ENCODE data around the gene GCA.

The GCA gene

DNA sequence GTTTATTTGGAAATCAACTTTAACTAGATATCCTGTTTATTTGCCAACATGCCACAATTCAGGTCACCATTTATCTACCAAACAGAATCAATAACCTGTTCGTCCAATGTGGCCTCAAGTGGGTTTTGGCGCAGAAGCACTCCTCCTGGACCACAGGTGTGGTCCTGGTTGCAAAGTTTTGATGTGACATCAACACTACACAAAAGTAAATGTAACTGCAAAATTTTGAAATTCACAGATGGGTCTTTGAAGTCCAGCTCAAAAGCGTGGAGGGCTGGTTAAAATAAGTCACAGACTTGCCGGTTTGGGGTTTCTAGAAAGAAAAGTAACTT lies 474 bp upstream of the GCA start:
- Histone ChIP-seq H3K9me3 (no peaks in the 10 kb centered on the region), H3K4me3 (peak overlapping the region; percentile 83 to 90), H3K27ac (peak overlapping the region; percentile 81 to 83), H3K27me3 (no peaks in the 10 kb centered on the region), H3K4me1 (peaks cover 0 to 23% (median 8%) of the 10 kb centered on the region in 4 donors), H3K36me3 (no peaks in the 10 kb centered on the region)
- DNase-seq = no peak
- intact Hi-C loops (cut with DNase I; ENCODE audit: low total_unique reads) = no loop called here
- TF ChIP-seq, protein P1, sequence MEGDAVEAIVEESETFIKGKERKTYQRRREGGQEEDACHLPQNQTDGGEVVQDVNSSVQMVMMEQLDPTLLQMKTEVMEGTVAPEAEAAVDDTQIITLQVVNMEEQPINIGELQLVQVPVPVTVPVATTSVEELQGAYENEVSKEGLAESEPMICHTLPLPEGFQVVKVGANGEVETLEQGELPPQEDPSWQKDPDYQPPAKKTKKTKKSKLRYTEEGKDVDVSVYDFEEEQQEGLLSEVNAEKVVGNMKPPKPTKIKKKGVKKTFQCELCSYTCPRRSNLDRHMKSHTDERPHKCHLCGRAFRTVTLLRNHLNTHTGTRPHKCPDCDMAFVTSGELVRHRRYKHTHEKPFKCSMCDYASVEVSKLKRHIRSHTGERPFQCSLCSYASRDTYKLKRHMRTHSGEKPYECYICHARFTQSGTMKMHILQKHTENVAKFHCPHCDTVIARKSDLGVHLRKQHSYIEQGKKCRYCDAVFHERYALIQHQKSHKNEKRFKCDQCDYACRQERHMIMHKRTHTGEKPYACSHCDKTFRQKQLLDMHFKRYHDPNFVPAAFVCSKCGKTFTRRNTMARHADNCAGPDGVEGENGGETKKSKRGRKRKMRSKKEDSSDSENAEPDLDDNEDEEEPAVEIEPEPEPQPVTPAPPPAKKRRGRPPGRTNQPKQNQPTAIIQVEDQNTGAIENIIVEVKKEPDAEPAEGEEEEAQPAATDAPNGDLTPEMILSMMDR (IDR thresholded peaks at IDR 0.05) = no peak

DNA sequence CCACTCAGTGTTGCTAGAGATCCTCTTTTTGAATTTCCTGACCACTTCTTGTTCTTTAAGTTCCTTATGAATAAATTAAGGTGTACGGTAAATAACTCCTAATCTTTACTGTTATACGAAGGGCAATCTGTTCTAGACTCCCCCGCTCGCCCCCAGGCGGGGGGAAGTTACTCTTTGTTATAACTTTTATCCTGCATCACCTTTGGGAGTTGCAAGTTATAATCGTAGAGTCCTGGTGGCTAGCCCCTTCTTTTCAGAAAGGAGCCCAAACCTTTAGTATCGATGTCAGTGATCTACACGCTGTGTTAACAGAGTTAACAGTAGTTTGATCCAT lies 652 bp downstream of the GCA start:
- Histone ChIP-seq H3K4me3 (peak overlapping the region; percentile 83 to 90), H3K9me3 (no peaks in the 10 kb centered on the region), H3K27ac (peak overlapping the region; percentile 81 to 83), H3K27me3 (no peaks in the 10 kb centered on the region), H3K4me1 (peaks cover 0 to 23% (median 8%) of the 10 kb centered on the region in 4 donors), H3K36me3 (no peaks in the 10 kb centered on the region)
- TF ChIP-seq, protein P1 (IDR thresholded peaks at IDR 0.05) = no peak
- DNase-seq = no peak
- intact Hi-C loops (cut with DNase I; ENCODE audit: low total_unique reads) = no loop called here

DNA sequence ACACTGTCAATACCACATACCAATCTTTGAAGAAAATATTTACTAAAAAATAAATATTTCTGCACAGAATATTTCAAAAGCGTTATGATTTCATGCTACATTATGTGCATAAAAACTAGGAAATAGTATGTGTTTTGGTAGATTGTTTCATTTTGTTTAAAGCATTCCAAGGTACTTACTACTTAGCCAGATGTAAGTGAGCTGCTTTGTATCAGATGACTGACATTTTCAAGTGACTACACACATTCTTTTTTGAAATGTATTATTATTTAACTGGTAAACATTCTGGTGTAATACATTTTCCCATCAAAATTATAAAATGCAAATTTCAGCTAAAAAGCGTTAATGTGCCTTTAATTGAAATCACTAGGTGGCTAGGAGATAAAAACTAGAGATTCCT lies 21.5 kb downstream of the GCA start:
- intact Hi-C loops (cut with DNase I; ENCODE audit: low total_unique reads) = no loop called here
- peaks cover 0 to 10% (median 0%) of the 10 kb centered on the region in 3 donors for H3K36me3 ChIP-seq
- TF ChIP-seq, protein P1 (IDR thresholded peaks at IDR 0.05) = no peak
- no peak overlapping the region for H3K4me3 ChIP-seq
- H3K9me3 ChIP-seq = no peaks in the 10 kb centered on the region
- no peak overlapping the region for H3K27ac ChIP-seq
- DNase-seq = no peak
- no peaks in the 10 kb centered on the region for H3K27me3 ChIP-seq
- peaks cover 0 to 22% (median 11%) of the 10 kb centered on the region in 4 donors for H3K4me1 ChIP-seq

DNA sequence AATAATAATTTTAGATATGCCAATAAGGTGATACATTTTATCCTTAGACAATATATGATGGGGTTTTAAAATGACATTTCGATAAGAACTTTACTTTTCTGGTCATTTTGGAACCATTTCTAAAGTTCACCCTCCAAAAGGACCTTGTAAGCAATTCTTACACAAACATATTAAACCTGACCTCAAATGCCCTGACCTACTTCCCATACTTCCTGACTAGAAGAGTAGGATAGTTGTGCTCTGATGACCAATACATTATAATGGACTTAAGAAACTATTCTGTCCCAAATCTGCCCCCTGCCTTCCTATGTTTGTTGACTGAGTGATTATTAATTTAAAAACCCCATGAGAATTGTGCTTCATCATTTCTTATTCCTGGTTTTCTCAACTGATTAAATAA lies 24.6 kb downstream of the GCA start:
- intact Hi-C loops (cut with DNase I; ENCODE audit: low total_unique reads) = no loop called here
- Histone ChIP-seq H3K4me3 (no peak overlapping the region), H3K9me3 (no peaks in the 10 kb centered on the region), H3K27me3 (no peaks in the 10 kb centered on the region), H3K36me3 (no peaks in the 10 kb centered on the region), H3K4me1 (peaks cover 0 to 37% (median 13%) of the 10 kb centered on the region in 4 donors), H3K27ac (peak overlapping the region in 1 of 2 donors; percentile 71)
- DNase-seq = no peak
- TF ChIP-seq, protein P1 (IDR thresholded peaks at IDR 0.05) = no peak

DNA sequence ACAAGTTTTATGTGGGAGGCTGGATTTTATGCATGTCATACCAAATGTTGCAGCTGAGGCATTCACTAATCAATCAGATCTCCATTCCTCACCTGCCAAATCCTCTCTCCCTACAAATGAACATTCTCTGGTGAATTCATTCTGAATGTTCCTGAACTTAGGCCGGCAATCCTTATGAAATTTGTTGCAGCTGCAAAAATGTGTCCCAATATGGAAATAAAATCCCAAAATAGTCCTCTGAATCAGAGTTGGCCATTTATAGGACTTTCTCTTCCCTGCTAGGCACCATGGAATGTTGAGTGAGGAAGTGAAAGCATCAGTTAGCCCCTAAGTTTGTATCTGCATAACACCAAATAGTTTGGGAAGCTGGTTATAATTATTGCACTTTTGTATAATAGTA lies 25.6 kb downstream of the GCA start:
- Histone ChIP-seq H3K36me3 (no peaks in the 10 kb centered on the region), H3K27me3 (no peaks in the 10 kb centered on the region), H3K9me3 (no peaks in the 10 kb centered on the region), H3K4me1 (peaks cover 0 to 37% (median 13%) of the 10 kb centered on the region in 4 donors), H3K27ac (peak overlapping the region; percentile 34 to 71), H3K4me3 (no peak overlapping the region)
- no peak for DNase-seq
- TF ChIP-seq, protein P1 (IDR thresholded peaks at IDR 0.05) = no peak
- intact Hi-C loops (cut with DNase I; ENCODE audit: low total_unique reads) = no loop called here

DNA sequence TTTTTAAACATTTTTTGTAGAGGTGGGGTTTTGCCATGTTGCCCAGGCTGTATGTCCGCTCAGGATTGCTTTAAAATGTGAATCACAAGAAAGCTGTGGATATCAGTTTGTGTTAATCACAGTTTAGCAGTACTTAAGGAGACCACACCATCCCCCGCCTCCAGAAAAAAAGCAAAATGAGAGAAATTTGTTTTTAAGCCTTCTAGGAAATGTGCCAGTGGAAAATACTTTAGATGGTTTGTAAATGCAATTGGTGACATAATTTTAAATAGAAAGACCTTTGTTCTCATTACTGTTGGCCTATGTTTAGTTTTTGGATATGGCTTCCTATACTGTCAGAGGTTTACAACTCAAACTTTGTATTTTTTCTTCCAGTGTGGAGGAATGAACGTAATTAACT lies 27.0 kb downstream of the GCA start:
- intact Hi-C loops (cut with DNase I; ENCODE audit: low total_unique reads) = no loop called here
- peaks cover 0 to 37% (median 13%) of the 10 kb centered on the region in 4 donors for H3K4me1 ChIP-seq
- no peaks in the 10 kb centered on the region for H3K9me3 ChIP-seq
- TF ChIP-seq, protein P1 (IDR thresholded peaks at IDR 0.05) = no peak
- no peak overlapping the region for H3K4me3 ChIP-seq
- H3K27ac ChIP-seq = peak overlapping the region in 1 of 2 donors; percentile 71
- no peak for DNase-seq
- H3K36me3 ChIP-seq = no peaks in the 10 kb centered on the region
- no peaks in the 10 kb centered on the region for H3K27me3 ChIP-seq
